NCI-H226 (cell line): ENCODE data around the gene LARP4B.

ENCODE experiments used
- DNase-seq: peaks from one replicate; pipeline ENCODE4 v3.0.0-alpha.2; 2015

Gene LARP4B

DNA sequence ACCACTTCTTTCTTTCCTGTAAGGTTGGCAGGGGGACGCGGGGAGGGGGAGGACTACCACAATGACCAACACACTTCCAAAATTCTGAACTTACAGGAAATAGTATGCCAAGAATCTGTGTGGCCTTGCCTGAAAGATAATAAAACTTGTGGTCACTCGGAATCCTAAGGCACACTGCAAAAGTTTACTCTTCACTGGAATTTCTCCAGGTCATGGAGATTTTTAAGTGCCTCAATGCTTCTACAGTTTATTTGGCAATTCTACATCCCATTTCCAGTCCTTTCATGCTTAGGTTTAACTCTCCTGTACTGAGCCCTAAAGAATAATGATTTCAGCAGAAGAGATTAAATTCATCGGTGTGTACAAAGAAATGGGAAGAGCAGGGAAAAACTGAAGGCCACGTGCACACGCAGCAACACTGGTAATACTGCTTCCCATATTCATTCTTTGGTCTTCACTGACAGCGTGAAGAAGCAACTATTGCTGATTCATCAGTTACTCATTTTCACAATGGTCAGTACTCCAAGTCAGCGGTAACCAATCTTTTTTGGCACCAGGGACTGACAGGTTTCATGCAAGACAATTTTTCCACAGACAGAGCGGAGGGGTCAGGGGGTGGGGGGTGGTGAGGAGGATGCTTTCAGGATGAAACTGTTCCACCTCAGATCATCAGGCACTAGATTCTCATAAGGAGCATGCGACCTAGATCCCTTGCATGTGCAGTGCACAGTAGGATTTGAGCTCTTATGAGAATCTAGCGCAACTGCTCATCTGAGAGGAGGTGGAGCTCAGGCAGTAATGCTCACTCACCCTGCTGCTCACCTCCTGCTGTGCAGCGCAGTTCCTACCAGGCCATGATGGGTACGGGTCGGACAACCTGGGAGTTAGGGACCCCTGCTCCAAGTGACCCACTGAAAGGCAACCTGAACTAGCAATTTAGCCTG lies 9.8 kb downstream of the LARP4B start:
- DNase-seq, result no peak

DNA sequence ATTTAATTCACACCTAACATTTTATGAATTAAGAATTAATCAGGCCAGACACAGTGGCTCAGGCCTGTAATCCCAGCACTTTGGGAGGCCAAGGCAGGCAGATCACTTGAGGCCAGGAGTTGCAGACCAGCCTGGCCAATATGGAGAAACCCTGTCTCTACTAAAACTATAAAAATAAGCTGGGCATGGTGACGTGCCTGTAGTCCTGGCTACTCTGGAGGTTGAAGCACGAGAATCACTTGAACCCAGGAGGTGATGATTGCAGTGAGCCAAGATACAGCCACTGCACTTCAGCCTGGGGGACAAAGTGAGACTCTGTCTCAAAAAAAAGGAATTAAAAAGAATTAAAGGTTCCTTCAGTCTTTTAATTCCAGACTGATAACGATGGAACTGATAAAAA lies 11.1 kb downstream of the LARP4B start:
- DNase-seq, result no peak

DNA sequence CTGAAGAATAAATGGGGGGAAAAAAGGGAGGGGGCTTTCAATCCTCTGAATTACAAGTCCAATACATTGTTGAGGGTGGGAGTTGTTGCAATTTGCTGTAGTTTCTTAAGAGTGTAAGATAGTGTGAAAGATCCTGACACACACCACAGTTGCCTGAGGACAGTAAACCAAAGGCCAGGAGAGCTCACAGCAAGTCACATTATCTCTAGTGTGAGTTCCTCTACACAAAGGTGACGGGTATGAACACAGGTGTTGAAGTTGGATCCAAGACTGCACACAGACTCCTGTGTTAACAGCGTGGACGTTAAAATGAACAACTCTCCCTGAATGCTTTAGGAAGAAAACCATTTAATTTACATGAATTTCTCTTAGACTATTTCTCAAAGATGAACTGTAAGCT lies 12.0 kb downstream of the LARP4B start:
- no peak for DNase-seq

DNA sequence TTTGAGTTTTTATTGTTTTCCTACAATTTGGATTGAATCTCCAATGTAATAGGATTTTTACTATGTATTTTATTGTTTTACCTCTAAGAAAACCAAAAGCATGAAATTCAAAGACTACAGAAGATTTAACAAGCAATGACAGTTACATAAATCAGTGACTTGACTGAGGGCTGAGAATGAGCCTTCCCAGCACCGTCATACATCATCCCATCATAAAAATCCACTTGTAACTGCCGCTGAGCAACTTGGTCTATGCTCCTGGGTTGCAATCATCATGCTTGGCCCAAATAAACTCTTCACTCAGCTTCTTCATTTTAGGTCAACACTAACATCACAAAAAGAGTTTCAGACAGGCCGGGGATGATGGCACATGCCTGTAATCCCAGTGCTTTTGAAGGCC lies 13.5 kb downstream of the LARP4B start:
- no peak for DNase-seq

DNA sequence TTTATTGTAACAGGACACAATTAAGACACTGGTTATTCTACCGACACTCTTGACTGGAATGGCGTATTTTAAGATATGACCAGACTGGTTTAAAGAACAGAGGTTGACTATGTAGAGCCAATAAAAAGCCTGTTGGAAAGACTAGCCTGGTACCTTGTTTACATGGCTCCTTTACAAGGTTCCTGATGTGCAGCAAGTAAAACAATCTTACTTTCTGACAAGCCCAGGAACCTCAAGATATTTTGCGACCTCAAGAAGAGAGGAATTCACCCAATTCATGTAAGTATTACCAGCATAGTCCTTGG lies 14.1 kb downstream of the LARP4B start:
- DNase-seq, result no peak

DNA sequence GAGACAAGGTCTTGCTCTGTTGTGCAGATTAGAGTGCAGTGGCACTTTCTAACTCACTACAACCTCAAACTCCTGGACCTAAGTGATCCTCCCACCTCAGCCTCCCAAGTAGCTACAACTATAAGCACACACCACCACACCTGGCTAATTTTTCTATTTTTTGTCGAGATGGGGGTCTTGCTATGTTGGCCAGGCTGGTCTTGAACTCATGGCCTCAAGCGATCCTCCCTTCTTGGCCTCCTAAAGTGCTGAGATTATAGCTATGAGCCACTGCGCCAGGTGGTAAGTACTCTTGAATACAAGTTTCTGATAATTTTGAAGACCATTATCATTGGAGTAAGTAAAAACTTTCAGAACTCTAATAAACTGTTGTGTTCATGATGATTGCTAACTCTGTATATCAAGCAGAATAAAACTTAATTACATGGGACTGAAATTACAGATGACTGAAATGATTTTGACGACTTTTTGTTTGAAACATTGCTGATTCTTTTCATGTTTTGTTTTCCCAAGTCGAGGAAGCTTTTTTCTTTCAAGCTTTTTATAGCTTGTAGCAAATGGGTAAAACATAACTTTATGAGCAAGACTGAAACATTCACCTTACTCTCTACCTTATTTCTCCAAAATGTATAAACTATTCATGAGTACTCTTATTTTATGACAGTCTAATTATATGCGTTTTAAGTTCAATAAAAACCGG lies 14.6 kb downstream of the LARP4B start:
- no peak for DNase-seq

DNA sequence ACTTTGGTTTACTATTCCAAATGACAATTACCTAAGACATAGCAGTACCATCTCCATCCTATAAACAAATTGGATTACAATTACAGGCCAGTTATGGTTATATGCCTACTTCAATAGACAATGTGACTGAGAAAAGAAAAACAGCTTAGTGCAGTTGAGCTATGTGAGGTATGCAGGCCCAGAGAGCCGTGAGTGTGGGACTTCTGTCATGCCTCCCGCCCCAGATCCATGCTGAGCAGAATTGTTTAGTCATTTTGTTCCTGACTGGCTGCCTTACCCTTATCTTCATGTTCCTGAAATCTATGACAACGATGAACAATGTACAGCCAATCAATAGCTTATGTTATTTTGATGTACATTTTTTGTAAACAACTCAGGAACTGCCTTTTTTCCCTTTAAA lies 21.7 kb downstream of the LARP4B start:
- DNase-seq, result no peak

DNA sequence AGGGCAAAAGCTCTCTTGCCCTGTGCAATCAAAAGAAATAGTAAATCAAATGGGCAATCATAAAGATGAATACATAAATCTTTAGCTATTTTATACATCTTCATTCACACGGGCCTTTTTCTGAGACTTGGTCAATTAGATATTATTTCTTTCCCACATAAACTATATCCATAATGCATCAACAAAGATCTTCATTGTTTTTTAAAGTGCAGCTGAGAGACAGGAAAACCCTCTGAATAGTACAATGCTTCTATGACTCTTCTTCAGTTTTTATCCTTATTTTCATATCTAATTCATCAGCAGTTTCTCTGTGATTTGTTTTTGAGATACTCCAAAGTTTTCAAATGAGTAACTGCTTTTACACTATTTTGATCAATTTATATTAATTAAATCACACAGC lies 25.5 kb downstream of the LARP4B start:
- DNase-seq, result no peak

DNA sequence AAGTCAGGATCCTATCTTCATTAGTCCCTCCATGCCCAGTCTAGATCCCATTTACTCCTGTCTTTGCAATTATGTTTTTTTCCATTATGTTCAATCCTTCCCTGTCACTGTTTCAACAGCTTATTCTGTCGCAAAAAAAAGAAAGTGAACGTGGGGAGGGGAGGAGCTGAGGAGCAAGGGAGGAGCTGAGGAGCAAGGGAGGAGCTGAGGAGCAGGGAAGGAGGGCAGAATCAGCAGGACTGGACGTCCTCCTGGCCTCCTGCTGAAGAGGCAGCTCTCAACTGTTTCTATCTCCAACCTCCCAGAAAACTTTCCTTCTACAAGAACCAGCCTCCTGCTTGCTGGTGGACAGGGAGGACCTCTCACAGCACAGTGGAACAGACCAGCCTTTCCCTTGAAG lies 26.0 kb downstream of the LARP4B start:
- no peak for DNase-seq

DNA sequence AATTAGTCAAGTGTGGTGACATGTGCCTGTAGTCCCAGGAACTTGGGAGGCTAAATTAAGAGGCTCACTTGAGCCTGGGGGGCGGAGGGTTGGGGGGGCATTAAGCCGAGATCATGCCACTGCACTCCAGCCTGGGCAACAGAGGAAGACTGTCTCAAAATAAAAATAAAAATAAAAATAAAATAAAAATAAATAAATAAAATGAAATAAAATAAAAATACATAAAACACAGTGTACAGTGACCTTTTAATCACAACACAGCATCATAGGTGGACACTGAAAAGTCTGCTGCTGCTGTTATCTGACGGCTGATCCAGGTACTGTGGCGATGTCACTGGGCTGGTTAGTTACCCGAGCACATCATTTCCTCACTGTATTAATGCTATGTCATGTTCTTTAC lies 27.1 kb downstream of the LARP4B start:
- no peak for DNase-seq

DNA sequence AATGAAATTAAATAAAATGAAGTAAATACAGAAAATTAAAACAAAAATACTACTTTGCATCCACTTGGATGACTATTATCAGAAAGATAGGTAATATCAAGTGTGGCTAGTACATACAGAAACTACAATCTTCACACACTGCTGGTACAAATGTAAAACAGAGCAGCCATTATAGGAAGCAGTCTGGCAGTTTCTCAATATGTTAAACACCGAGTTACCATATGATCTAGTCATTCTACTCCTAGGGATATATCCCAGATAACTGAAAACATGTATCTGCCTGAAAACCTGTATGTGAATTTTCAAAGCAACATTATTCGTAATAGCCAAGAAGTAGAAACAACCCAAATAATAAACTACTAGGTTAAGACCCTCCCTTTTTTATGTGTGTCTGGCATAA lies 33.4 kb downstream of the LARP4B start:
- DNase-seq, result no peak

DNA sequence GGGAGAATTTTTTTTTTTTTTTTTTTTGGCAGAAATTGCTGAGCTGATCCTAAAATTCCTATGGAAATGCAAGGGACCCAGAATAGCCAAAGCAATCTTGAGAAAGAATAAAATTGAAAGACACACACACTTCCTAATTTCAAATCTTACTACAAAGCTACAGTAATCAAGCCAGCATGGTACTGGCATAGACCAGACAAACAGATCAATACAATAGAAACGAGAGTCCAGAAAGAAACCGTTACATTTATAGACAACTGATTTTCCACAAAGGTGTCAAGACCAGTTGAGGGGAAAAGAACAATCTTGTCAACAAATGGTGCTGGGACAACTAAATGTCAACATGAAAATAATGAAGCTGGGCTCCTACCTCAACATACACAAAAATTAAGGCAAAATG lies 34.5 kb downstream of the LARP4B start:
- no peak for DNase-seq

DNA sequence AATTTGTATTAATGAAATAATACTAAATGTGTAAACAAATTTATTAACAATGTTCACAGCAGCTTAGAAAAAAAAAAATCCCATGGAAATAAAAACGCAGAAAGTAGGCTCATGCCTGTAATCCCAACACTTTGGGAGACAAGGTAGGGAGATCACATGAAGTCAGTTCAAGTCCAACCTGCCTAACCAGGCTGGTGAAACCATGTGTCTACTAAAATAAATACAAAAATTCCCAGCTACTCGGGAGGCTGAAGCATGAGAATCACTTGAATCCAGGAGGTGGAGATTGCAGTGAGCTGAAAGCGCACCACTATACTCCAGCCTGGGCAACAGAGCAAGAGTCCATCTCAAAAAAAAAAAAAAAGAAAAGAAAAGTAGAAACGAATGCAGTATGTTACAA lies 36.2 kb downstream of the LARP4B start:
- no peak for DNase-seq

DNA sequence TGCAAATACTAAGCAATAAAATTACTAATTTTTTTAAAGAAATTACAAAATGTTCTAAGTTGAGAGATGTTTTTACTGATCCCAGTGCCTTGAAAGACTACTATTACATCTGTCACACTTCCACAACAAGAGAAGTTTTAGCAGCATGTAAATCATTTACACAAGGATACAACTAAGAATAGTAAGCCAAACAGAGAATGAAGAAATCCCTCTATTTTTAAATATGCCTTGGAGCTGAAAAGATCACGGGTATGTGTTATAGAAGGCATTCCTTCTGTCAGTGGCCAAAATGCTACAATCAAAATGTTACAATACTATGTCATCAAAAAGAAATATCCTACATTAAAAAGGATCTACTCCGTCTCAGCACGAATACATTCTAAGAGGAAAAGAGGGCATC lies 52.6 kb downstream of the LARP4B start:
- DNase-seq, result no peak

DNA sequence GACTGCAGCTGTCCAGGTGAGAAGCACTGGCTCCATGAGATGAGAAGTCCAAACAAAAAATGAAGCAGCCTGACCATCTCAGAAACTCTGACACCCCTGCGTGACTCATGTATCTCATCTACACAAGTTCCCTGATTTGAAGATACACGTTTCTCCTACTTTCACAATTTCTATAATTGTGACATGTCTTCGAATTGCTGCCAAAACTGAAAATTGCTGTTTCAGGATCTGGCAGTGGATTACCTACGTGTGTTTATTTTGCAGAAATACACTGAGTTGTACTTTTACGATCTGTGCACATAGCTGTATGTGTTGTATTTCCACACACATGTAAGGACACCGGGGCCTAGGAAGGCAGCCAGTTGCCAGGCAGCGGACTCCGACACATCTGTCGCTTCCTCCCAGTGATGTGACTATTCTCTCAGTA lies 53.2 kb downstream of the LARP4B start:
- DNase-seq, result no peak

DNA sequence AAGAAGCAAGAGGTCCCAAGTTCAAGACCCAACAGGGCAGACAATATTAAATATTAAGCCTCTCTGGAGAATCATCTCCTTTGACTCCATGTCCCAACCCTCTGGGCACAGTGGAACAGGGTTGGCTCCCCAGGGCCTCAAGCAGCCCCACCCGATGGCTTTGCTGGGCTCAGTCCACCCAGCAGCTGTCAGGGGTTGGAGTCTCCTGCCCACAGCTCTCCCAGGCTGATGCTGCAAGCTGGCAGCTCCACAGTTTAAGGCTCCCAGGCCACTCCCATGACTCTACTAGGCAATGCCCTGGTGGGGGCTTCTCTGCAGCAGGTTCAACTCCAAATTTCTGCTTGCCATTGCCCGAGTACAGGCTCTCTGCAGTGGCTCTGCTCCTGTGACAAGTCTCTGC lies 55.1 kb downstream of the LARP4B start:
- DNase-seq, result no peak

DNA sequence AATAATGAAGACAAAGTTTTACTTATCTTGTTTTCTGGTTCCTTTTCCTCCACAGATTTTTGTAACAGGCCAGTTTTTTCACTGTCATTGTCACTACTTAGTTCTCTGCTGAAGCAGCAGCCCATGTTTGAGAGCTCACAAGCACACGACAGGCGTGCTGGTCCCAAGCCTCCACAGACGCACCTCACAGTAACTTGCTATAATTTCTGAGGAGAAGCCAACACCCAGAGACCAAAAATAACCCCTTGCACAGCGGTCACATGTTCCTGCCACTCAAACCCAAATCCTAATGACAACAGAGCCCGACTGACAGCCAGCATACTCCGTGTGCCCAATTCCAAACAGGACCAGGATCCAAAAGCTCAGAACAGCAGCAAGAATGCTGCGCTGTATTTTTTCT lies 58.5 kb downstream of the LARP4B start:
- no peak for DNase-seq

DNA sequence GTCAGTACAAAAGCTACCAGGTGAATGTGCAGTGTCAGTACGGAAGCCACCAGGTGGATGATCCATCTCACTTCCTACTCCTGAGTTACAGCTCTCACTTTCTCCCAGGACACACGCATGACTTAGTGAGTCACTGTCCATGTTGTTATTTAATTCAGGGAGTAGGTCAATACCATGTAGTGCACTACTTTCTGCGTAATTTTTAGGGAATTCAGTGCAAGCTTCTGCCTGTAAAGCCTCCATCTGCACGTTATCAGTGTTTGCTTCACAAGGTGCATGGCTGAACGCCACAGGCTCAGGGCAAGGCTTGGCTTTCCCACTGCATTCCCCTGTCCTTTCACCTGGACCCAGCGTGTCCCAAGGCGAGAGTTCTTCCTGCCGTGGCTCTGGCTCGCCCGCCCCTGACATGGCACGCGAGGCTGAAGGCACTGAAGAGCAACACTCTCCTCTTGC lies 59.5 kb downstream of the LARP4B start:
- DNase-seq, result no peak

DNA sequence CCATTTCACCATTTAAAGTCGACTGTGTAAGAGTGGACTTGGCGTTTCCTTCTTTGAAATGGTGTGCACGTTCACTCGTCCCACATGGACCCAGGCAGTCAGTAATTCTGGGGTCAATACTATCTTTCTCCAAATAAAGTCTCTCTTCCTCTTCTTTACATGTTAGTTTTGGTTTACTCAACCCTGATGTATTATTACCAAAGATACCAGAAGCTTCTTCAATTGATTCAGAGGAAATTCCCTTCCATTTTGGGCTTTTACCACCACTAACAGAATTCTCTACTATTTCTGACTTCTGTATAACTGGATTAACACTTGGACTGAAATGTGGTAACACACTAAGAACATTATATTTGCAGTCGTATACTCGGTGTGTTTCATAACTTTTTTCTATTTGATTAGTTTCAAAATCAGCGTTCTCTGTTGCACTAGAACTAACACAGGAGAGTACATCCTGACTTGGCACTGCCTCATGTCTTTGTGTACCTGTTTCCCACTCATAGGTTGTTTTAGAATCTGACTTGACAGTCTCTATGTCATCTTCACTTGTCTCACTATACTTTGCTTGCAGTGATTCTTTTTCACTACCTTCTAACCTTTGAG lies 60.8 kb downstream of the LARP4B start:
- DNase-seq, result no peak

DNA sequence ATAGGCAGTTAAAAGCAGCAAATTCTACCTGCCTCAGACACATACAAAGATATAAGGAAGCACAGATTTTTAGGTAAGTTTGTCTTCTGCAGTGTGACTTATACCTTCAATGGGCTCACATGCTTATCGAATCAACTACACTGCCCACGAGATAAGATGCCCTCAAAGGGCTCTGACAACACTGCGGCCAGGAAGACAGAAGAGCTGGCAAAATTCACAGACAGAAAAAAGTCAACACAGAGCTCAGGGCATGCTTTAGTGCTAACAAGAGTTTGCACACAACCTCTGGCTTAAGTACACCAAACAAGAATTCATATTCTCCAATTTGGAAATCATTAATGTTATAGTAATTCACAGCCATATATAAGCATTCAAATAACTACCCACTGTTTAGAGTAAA lies 62.3 kb downstream of the LARP4B start:
- no peak for DNase-seq

DNA sequence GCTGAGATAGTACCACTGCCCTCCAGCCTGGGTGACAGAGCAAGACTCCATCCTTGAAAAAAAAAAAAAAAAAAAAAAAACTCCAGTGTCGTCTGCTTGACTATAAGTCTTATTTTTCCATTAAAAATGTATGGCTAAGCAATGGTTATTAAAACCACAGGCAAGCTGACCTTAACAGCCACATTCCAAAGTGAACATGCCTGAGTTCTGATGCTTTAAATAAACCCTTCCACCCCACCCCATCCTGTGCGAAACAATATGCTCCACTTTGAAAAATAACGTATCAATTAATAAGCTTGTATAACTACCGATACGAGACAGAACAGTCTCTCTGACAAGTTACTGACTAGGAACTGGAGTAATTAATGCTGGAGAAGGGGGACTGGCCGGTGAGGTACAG lies 63.7 kb downstream of the LARP4B start:
- no peak for DNase-seq

DNA sequence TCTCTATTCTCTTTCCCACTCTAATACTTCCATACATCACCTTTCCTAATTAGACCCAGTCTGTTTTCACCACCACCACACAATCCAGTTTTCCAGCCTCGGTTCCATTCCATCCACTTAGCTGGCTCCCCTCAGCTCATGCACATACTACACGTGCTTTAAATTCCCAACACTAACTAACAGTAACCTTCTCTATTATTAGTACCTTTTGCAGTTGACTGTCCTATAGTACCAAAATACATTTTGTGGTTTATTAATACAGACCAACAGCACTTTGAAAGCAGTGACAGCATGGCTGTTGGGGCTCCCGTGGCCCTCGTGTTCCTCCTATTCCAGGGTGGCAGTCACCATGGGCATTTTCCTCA lies 64.9 kb downstream of the LARP4B start:
- DNase-seq, result no peak

DNA sequence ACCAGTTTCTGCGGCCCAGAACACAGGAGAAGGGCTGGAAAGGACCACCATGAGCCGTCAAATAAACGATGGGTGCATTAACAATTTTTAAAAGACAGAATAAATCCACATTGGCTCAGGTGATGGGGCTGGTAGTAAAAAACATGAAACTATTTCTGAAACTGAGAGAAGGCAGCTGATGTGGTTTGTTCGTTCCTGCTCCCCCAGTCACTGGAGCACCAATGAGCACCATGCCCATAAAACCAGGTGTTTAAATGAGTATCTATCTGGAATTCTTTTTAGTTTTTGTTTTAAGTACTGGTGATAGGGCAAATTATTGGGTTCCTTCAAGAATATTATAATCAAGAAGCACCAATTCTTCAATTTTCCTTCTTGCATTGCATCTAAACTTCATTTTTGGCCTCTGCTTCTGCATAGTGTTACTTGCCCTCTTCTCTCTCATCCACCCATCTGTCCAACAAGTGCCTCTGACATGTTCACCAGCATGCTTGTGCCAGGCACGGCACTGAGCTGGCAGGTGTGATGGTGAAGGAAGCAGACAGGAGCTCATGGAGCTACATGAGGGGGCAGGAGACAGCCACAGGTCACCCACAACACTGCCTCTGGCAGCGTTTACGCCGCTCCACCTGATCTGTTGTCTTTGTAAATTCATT lies 65.5 kb downstream of the LARP4B start:
- no peak for DNase-seq

DNA sequence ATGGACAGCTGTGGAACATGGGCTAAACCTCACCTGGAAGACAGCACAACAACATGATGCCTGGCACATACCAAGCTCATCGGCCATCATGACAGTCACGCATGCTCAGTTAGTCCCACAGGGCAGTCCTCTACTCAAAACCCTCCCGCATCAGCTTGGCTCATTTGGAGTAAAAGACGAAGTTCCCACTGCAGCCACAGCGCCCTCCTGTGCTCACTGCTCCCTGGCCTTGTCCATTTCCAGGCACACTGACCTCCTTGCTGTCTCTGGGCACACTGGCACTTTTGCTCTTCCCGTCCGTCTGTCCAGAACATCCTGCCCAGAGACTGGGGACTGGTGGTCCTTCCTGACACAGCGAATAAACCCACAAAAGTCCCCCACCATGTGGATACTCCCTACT lies 66.2 kb downstream of the LARP4B start:
- DNase-seq, result no peak
